ENCODE measurements around the gene MPEG1. TPM values are rescaled to one million over a fixed set of nuclear protein-coding genes. Genes with fewer than 3 reads are reported as not detected.

MPEG1 gene
- total and polyA plus RNA-seq, 2 of the 4 experiments (the other 2 are of a cell fraction): not detected

DNA sequence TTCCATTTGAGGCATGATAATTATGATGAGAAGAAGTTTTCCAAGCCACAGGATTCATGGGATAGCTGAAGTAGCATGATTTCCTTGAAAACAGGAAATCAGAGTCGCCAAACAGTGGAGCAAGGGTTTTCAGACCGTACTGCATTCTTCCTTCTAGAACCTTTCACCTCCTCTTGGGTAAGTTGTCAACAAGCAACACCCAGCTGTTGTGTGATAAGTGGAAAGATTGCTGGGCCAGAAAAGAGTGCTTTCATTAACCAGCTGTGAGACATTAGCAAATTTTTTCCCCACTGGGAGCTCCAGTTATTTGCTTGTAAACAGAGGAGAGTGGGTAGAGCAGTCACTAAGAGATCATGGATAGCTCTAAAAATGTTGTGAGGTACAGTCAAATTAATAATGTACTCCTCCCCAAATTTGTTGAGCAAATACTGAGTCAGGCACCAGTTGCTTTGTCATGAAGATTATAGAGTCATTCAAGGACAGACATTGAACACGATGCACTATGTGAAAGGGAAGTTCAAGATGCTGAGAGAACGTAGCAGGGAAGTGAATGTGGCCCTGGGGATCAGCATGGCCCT, 11.7 kb upstream of the MPEG1 start:
- Histone ChIP-seq H3K9ac (ENCODE audit: low read depth, low read length) (no peak overlapping the region), H4K91ac (ENCODE audit: insufficient read depth, low read depth, low read length) (peak overlapping the region; percentile 40; the same call in 1 of the 2 replicates), H3K79me1 (ENCODE audit: low read depth in 1 of 2, low read length in 2 of 2) (no peaks in the 10 kb centered on the region), H3K4me2 (ENCODE audit: low read depth, low read length) (no peak overlapping the region), H3K9me1 (ENCODE audit: insufficient read depth, low read length) (peaks cover 17% of the 10 kb centered on the region), H2AK5ac (ENCODE audit: low read depth, low read length) (peak overlapping the region; percentile 10; the same call in 1 of the 2 replicates), H3K23ac (ENCODE audit: low read depth, low read length) (peak overlapping the region; percentile 63), H3K9me3 (ENCODE audit: control insufficient read depth, insufficient read depth, low read length) (no peaks in the 10 kb centered on the region), H3K4me1 (ENCODE audit: control insufficient read depth, insufficient read depth, low read length) (peaks cover 24% of the 10 kb centered on the region), H2AK9ac (replicated peaks; ENCODE audit: low read depth, low read length, poor library complexity) (no peak overlapping the region), H3K18ac (ENCODE audit: low read depth, low read length) (peak overlapping the region; percentile 85), H2BK120ac (ENCODE audit: low read depth, low read length) (peak overlapping the region; percentile 85), H2BK15ac (ENCODE audit: low read depth, low read length) (peak overlapping the region; percentile 12; the same call in 1 of the 3 replicates), H4K20me1 (ENCODE audit: insufficient read depth, low read length) (no peaks in the 10 kb centered on the region), H2BK5ac (ENCODE audit: low read depth, low read length, poor library complexity, severe bottlenecking) (peak overlapping the region; percentile 31), H4K5ac (ENCODE audit: low read depth, low read length) (peak overlapping the region; percentile 4; the same call in 1 of the 2 replicates), H3K14ac (replicated peaks; ENCODE audit: low read depth, low read length) (peak overlapping the region; percentile 77), H2BK20ac (ENCODE audit: low read depth, low read length) (peak overlapping the region; percentile 89), H3K4me3 (ENCODE audit: insufficient read depth, low read depth, low read length) (no peak overlapping the region), H3K27me3 (ENCODE audit: control insufficient read depth, insufficient read depth, low read length) (no peaks in the 10 kb centered on the region), H4K8ac (ENCODE audit: low read depth in 2 of 2, low read length in 2 of 2) (peak overlapping the region in 1 of 2 experiments; percentile 49; a peak in 2 of 4 replicates), H3K36me3 (ENCODE audit: control insufficient read depth, insufficient read depth, low read length) (no peaks in the 10 kb centered on the region), H3K27ac (ENCODE audit: insufficient read depth, low read length) (peak overlapping the region; percentile 80; the same call in 1 of the 2 replicates), H2AFZ (replicated peaks; ENCODE audit: low read length, poor library complexity) (no peak overlapping the region), H3K56ac (ENCODE audit: extremely low read depth, insufficient read depth, low read length) (no peak overlapping the region), H3K4ac (ENCODE audit: low read depth, low read length) (peak overlapping the region; percentile 75)
- ChIA-PET CTCF (interaction anchor here (0.7 to 1.3 kb wide), 4 partner anchors 9 to 53 kb away, joined by 3 to 5 read pairs (median 4); partner anchors contain the start of gene DTX4), POLR2A (ENCODE audit: unreplicated experiment) (no interaction called here)
- in situ Hi-C loops (cut with MboI; ENCODE audit: low sequenced_read_pairs): no loop called here
- BruUV-seq (replicated peaks): no TSS peak
- no peak for DNase-seq
- dilution Hi-C loops (cut with HindIII; ENCODE audit: low sequenced_read_pairs, unreplicated experiment): no loop called here
- ATAC-seq (ENCODE audit: low read depth): peak; percentile 6
- intact Hi-C loops (cut with micrococcal nuclease): loop anchor here (5.0 kb wide), 2 partner anchors 52 to 58 kb away; partner anchors contain the start of gene DTX4
- WGBS, 2 experiments (ENCODE audit: extremely low coverage in 2 of 2, insufficient read length in 1 of 2): 61% methylated on average over 2 of the region's 4 CpGs; no CpG with 5 or more reads in 1 of the 2 experiments
- TF ChIP-seq SMC3 (IDR thresholded peaks at IDR 0.05; ENCODE audit: low read depth, low read length) (no peak), MAFK (IDR thresholded peaks at IDR 0.05; ENCODE audit: low read depth, low read length) (no peak), CEBPB (IDR thresholded peaks at IDR 0.05; ENCODE audit: low read depth, low read length) (no peak), RCOR1 (IDR thresholded peaks at IDR 0.05; ENCODE audit: insufficient replicate concordance, low read length) (no peak)
